Stimulated activated CD4-positive, alpha-beta T cell treated with anti-CD3 and anti-CD28 coated beads, Interleukin-12 subunit alpha, Interleukin-12 subunit beta, amount 100 ng/mL, for 4 hours (primary cell): ENCODE results near the gene AFF3.
"Not testable (repeated sequence)": the region's sequence is repeated elsewhere in the genome, so short reads cannot be mapped to it uniquely, and the experiment has no call there.

ENCODE experiments used
- DNase-seq: peaks from one replicate; pipeline ENCODE4 v3.0.0-alpha.2; 2020

AFF3 gene

GRCh38 chr2:100106460-100106859 is 35.9 kb downstream of the AFF3 start:
- no peak for DNase-seq

- DNase-seq = no peak
Measured at GRCh38 chr2:100105678-100106054, 36.7 kb downstream of the AFF3 start.

GRCh38 chr2:100104718-100105677 is 37.4 kb downstream of the AFF3 start:
- peak; percentile 22 for DNase-seq

GRCh38 chr2:100104265-100104664 is 38.1 kb downstream of the AFF3 start:
- not testable (repeated sequence) for DNase-seq

GRCh38 chr2:100103527-100104252 is 38.7 kb downstream of the AFF3 start:
- DNase-seq = not testable (repeated sequence)

GRCh38 chr2:100102466-100103180 is 39.8 kb downstream of the AFF3 start:
- DNase-seq = not testable (repeated sequence)

GRCh38 chr2:100098855-100099254 is 43.5 kb downstream of the AFF3 start:
- DNase-seq = not testable (repeated sequence)

GRCh38 chr2:100097611-100098294 is 44.6 kb downstream of the AFF3 start:
- DNase-seq = not testable (repeated sequence)

GRCh38 chr2:100095845-100096244 is 46.5 kb downstream of the AFF3 start:
- not testable (repeated sequence) for DNase-seq

- DNase-seq = not testable (repeated sequence)
Measured at GRCh38 chr2:100091807-100092206, 50.6 kb downstream of the AFF3 start.

- DNase-seq = not testable (repeated sequence)
Measured at GRCh38 chr2:100085744-100086143, 56.6 kb downstream of the AFF3 start.

GRCh38 chr2:100083421-100084216 is 58.8 kb downstream of the AFF3 start:
- not testable (repeated sequence) for DNase-seq

GRCh38 chr2:100082302-100082978 is 60.0 kb downstream of the AFF3 start:
- not testable (repeated sequence) for DNase-seq

- no peak for DNase-seq
Measured at GRCh38 chr2:100077935-100078334, 64.5 kb downstream of the AFF3 start.

- no peak for DNase-seq
Measured at GRCh38 chr2:100077456-100077855, 64.9 kb downstream of the AFF3 start.

- no peak for DNase-seq
Measured at GRCh38 chr2:100075532-100075931, 66.9 kb downstream of the AFF3 start.

GRCh38 chr2:100073110-100073509 is 69.3 kb downstream of the AFF3 start:
- DNase-seq = no peak

- no peak for DNase-seq
Measured at GRCh38 chr2:100072503-100072902, 69.9 kb downstream of the AFF3 start.

- DNase-seq = no peak
Measured at GRCh38 chr2:100071335-100072043, 70.9 kb downstream of the AFF3 start.

GRCh38 chr2:100070078-100070477 is 72.3 kb downstream of the AFF3 start:
- no peak for DNase-seq
